Stimulated activated CD4-positive, alpha-beta T cell treated with anti-CD3 and anti-CD28 coated beads, Interleukin-1b, Interleukin-23, amount 100 ng/mL, for 4 hours (primary cell): ENCODE measurements around the gene SRPK2.
A peak's percentile ranks its signal among the peaks of the same experiment; 100 is the strongest.
"Not testable (repeated sequence)": the region's sequence is repeated elsewhere in the genome, so short reads cannot be mapped to it uniquely, and the experiment has no call there.

ENCODE experiments used
- DNase-seq, 2 donors: peaks; one replicate each; pipeline ENCODE4 v3.0.0-alpha.2; 2020; ENCODE audit warnings: low read depth in 2 of 2

The SRPK2 gene

DNA sequence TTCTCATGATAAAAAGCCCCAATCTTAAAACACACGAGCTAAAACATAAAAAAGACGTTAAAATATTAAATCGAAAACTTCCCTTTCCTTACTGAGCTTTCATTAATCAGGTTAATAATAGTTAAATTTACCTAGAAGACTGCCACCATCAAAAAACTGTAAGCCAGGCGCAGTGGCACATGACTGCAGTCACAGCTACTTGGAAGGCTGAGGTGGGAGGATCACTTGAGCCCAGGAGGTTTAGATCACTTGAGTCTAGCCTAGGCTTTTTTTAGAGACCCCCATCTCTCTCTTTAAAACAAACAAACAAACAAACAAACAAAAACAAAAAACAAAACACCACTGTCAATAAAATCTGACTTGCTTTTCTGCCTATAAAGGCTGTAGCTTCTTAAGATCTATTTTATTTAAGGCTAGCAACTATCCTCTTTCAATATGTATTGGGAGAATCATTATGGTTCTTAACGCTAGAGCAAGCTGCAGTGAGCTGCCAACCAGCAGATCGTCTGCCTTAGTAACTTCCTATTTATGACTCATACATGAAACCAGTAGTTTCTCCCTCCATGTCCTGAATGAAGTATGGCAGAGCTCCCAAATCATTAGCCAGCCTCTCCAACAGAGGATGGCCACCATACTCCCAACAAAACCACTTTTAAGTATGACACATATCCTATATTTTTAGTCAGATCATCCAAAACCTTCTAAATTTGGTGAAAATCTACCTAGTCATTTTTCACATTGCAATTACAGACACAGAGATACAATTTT is 163.7 kb downstream of the SRPK2 start:
- DNase-seq, result no peak

DNA sequence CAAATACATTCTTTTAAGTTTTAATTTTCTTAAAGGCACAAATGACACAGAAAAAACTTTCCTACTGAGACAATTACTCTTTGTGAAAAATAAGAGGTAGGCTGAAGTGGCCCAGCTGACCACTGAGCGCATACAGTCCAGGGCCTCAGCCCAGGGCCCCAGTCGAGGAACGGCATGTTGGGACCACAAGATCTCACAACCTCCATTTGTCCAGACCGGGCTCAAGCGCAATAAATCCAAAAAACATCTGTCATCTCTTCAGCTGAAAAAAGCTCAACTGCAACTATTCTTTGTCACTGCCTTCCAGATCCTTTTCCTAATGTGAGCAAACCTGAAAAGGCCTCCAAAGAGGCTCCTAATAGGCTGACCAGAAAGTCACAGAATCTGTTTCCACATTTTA is 165.8 kb downstream of the SRPK2 start:
- DNase-seq, result no peak

DNA sequence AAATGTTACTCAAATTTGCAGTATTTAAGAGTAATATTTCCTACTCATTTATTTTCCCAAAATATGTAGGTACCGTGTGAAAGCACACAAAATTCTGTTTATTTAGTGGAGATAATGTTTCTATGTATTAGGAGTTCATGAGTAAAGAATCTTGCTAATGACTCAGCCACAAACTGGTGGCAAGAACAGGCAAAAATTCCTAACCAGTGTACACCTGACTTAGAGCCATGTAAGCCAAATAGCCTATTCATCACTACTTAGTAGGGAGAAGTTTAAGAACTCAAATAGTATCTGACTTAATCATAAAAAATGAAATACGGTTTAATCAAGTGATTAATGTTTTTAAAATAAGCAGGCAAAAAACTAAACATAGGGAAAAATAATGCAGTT is 169.0 kb downstream of the SRPK2 start:
- DNase-seq, result no peak

DNA sequence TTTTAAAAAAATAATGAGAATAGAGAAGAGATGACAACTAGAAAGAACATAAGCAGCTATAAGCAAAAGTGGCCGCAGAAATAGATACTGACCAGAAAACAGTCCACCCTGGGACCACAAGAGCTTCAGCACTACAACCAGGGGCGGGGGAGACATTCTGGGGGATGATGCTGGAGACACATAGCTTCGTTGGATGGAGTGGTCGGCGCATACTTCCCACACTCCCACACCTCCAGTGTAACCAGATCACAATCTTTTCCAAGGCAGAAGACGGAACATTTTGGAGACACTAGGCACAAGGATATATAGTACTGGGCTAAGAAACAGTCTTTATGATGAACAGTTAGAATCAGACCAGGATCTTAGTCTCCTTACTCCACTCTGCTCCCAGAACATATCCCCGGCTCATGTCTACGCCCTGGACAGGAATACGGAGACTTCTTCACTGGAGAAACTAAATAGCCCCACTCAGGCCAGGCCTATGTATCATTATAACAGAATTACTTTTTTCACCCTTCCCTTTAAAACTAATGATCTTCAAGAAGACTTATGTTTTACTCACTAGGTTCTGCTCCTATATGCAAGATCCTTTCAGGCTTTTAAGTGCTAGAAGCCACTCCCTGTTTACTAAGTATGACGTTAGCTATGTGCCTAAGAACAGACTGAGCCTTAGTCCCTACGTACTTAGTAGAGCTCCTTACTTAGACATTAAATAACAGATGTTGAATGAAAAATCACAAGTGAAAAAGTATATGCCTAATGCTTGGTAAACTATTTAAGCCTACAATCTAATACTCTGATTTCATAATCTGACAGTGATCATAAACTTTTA is 169.6 kb downstream of the SRPK2 start:
- no peak for DNase-seq

DNA sequence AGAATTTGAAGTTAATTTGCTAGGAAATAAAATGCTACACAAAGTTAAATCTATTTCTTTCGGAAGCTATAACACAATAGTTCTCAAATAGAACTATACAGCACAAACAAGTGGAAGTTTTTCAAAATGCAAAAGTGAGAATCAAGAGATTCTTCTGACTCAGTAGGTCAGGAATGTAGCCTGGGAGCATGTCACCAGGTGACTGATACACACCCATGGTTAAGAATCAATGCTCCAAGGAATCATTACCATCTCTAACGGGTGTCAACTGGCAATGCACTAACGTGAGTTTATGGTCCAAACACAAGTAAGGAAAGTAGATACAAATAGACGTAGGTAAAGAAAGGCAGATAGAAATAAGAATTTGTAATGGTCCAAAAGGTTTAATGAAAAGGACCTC is 170.5 kb downstream of the SRPK2 start:
- no peak for DNase-seq

DNA sequence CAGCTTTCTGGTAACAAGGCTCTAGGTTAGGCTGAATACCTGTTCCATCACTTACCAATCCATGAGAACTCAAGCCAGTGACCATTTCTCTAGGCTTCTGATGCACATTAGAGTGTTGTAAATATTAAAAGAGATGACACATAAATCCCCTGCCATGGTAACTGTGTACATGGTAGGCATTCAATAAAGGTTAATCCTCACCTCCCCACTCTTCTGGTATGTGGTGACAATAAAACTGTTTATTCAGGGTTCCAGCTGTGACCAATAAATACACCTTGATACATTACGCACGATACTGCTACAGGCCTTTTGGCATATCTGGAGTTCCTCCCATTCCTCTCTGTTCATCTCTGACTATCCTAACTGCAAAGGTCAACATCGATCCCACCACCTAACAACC is 171.9 kb downstream of the SRPK2 start:
- no peak for DNase-seq

DNA sequence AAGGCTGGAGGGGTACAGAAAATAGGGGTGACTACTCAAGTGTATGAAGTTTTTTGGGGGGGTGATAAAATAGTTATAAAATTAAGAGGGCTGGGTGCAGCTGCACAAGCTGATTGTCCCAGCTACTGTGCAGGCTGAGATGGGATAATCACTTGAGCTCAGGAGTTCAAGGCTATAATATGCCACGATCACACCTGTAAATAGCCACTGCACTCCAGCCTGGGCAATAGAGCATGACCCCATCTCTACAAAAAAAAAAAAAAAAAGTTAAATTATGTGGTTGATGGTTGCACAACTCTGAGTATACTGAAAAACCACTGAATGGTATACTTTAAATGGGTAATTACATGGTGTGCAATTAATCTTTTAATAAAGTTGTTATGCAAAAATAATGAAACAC is 172.9 kb downstream of the SRPK2 start:
- no peak for DNase-seq

DNA sequence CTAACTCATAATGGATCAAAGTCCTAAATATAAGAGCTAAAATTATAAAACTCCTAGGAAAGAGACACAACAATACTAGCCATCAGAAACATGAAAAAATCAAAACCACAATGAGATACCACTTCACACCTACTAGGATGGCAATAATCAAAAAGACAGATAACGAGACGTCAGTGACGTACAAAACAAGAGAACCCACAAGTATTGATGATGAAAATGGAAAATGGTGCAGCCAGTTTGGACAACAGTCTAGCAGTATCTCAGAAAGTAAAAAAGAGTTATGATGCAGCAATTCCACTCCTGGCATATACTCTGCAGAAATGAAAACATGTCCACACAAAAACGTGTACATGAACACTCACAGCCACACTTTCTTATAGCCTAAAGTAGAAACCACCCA is 173.5 kb downstream of the SRPK2 start:
- no peak for DNase-seq

DNA sequence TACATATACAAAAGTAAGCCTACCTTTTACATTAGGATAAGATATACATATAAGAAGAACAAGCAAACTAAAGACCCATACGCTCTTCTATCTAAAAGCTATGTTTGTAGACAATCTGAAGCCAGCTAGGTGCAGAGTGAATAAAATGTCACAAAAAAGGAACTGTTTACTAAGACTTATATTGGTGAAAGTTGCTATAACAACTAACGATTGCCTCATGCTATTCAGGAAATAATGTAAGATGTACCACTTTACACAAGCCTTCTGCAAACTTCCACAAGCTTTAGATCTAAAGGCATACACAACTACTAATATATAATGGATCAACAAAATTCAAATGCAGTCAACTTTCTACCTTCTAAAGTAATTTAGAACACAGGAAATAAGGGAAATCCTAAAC is 175.1 kb downstream of the SRPK2 start:
- no peak for DNase-seq

DNA sequence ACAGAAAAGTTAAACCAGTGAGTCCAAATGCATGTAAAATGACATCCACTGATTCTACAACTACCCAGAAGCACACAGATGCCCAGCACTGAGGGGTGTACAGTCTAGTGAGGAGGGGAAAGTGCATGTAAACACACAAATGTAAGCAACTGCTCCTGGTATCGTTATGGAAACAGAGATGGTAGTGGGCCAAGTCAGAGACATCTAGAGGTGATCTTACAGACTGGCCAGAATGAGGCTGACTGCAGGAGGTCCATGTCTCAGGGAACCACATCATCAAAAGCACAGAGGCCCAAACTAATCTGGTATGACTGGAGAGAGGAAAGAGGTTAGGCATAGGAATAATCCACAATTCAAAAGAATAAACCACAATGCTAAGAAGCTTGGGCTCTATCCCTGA is 176.5 kb downstream of the SRPK2 start:
- DNase-seq, result no peak

DNA sequence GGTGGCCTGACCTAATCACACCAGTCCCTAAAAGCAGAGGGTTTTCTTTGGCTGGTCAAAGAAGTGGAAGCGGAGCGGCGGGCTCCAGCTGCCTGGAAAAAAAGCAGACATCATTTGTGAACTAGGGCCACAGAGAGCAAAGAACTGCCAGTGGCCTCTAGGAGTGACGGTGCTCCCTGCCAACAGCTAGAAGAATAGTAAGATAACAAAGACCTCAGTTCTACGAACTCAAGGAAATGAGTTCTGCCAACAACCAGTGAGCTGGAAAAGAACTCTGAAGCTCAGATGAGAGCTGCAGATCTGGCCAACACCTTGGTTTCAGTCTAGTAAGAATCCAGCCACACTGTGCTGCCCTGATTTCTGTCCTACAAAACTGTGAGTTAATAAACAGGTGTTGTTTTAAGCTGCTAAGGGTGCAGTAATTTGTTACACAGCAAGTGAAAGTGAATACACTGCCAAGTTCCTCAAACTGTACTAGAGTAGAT is 178.0 kb downstream of the SRPK2 start:
- no peak for DNase-seq

DNA sequence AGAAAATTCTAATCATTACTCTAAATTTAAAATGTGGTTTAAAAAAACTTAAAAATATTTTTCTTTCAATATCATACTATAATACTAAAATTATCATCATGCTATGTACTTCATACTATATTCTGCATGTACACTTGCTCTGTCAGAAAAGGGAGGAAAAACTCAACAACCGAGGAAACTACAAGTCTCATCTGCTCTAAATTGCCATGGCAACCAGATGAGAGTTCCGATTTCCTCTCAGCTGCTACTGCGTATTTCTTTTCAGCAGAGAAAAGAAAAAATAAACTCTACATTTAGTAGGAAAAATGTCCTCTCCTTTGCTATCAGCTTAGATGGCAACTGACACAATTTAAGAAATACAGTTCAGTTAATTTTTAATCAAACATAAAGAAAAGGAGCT is 178.9 kb downstream of the SRPK2 start:
- no peak for DNase-seq

DNA sequence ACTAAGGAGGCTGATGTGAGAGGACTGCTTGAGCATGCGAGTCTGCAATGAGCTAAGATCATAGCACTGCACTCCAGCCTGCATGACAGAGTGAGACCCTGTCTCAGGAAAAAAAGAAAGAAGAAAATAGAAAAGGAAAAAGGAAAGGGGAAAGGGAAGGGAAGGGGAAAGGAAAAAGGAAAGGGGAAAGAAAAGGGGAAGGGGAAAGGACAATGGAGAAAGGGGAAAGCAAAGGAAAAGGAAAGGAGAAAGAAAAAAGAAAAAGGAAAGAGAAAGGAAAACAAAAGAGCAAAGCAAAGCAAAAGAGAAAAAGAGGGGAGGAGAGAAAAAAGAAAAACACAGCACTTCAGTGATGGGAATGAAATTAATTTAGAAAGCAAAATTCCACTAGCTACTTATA is 179.3 kb downstream of the SRPK2 start:
- DNase-seq, result no peak

DNA sequence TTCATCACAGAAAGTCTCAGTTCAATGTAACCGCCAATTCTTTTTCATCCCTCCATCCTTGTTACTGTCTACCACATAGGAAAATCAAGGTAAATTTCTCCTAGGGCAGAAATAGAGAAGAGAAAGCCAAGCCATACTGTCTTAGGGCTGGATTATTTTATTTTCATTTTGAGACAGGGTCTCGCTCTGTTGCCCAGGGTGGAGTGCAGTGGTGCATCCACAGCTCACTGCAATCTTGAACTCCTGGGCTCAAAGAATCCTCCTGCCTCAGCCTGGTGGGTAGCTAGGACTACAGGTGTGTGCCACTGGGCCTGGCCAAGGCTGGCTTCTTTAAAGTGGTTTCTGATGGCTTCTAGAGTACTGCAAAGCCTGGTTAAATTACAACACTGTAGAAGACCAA is 181.7 kb downstream of the SRPK2 start:
- no peak for DNase-seq

DNA sequence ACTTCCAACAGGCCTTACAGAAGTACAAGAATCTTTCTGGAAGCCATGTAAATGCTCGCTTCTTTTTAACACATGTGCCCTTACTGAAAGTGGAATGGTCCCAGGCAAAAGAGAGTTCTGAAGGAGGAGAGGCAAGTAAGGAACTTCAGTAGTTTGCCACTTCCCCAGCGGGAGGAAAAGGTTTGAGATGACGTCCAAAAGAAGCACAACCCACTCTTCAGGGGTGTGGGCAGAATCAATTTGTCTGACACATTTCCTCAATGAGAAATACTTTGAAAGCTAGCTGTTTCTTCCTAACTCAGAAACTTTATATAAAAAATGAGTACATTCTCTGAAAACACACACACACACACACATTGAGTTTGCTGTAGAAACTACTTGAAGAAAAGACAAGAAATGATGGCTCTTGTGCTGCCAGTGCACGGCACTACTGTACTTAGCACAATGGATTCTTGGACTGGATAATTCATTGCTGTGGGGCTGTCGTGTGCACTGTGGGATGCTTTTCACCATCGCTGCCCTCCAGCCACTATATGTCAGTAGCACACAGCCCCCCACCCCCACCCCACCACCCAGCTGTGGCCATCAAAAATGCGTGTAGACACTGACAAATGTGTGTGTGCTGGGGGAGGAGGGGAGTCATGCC is 183.0 kb downstream of the SRPK2 start:
- DNase-seq, result peak in 1 of 2 donors; percentile 12

DNA sequence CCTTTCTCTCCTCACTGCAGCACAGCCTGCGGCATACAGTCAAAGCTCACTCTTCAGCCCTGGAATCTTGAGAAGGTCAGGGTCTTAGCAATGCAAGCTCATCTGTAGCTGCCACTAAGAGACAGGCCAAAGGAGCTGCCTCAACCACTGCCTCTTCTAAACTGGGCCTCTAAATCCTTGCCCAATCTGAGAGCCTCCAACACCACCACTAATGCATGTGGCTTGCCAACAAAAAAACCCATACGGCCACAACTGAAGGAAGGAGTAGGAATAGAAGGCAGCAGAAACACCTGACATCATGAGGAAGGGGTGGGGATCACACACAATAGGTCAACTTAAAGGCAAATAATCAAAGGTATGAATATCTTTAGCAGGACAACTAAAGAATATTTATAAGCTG is 183.8 kb downstream of the SRPK2 start:
- DNase-seq, result no peak

DNA sequence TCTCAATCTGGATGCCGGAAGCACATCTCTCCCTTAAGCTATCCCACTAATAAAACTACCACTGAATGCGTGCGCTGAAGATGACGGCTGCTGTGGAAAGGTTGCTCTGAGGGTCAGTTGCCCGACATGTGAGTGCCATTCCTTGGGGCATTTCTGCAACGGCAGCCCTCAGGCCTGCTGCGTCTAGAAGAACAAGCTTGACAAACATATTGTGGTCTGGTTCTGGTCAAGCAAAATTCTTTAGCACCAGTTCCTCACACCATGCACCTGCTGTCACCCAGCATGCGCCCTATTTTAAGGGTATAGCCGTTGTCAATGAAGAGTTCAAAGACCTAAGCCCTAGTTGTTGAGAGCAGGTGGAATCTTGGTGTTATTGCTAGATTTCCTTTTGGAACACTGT is 184.2 kb downstream of the SRPK2 start:
- no peak for DNase-seq

DNA sequence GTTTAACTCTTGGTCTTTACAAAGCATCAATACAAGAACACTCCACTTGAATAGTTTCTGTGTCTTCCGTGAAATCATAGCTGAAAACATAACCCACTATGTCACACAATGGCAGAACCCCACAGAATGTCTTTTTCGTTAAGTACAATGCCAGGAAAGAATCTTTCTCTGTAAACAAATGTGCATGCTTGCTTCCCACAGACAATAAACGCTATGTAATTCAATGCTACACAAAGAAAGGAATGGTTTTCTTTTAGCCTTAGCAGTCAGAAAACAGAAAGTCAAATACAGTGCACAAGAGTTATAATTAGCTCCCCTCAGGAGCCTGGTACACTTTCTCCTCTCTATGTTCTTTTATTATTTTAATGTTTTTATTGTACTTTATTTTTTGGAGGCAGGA is 186.1 kb downstream of the SRPK2 start:
- DNase-seq, result no peak

DNA sequence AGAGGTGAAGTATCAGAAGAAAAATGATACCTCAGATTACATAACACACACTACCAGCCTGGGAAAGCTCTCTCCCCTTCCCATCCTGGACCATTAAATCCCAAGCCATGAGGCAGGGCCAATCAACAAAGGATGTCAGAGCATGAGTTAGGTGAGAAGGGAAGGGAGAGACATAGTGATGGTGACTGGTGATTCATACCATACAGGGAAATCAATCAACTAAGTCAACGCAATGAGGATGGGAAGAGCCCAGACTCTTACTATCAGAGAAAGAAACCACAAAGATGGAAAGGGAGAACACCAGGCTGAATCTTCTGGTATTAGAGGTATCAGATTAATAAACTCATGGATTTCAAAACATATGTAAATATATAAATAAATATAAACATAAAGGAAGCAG is 189.3 kb downstream of the SRPK2 start:
- DNase-seq, result no peak

DNA sequence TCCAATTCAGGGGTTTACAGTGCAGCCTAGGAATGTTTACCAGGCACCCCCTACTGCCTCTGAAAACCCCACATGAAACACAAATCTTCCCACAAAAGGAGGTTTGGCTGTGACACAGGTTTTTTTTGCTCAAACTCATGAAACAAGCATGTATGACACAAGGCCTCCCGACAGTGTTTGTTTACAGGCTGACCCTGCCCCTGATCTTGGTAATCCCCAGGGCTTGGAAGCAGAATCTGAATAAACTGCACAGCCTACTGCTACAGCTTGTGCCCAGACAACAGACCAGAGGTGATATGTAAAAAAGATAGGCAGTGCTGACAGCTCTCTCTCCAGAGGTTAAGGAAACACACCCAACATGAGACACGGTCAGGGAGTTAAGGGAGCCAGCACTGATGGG is 190.5 kb downstream of the SRPK2 start:
- DNase-seq, result no peak

DNA sequence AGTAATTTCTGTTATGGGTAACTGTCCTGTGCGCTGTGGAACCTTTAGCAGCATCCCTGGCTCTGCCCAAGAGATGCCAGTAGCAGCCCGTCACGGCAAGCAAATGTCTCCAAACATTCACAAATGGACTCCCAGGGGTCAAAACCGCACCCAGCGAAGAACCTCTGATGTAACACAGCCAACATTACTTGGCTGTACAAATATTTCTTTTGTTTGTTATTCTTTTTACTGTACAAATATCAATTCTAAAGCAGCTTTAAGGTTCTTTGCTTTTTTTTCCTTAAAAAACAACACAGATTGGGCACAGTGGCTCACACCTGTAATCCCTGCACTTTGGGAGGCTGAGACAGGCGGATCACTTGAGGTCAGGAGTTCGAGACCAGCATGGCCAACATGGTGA is 192.2 kb downstream of the SRPK2 start:
- DNase-seq, result no peak

DNA sequence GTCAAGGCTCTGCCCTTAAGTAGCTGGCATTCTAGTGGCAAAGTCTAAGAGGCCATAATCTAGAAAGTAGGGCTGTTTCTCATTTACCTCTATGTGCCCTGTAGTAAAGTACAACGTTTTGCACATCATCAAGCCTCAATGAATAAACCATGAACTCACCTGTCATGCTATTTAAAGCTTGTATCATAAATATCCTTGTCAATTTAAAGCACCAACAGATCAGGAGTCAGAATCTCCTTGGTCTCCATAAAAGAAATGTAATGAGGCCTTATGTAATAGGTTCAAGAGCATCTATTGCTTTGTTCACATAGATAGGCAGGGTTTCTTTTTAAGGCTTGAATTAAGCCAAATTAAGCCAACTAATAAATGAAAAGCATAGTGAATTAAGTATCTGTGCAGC is 192.8 kb downstream of the SRPK2 start:
- DNase-seq, result no peak

DNA sequence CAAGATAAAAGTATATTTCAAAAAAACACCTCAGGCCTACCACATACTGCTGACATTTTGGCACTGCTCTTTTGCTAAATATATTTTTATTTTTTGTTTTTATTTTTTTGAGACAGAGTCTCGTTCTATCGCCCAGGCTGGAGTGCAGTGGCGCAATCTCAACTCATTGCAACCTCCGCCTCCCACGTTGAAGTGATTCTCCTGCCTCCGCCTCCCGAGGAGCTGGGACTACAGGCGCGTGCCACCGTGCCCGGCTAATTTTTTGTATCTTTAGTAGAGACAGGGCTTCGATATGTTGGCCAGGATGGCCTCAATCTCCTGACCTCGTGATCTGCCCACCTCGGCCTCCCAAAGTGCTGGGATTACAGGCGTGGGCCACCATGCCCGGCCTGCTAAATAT is 193.8 kb downstream of the SRPK2 start:
- not testable (repeated sequence) for DNase-seq
